HepG2 (cell line): ENCODE measurements around the gene PRRT2. TPM values are rescaled to one million over a fixed set of nuclear protein-coding genes. Genes with fewer than 3 reads are reported as not detected.

Source experiments
- CENPX ChIP-seq: sonication (generic); formaldehyde crosslinking; IDR thresholded peaks from 2 replicates; pipeline ENCODE4 v1.9.0; 2021; ENCODE audit warnings: mild to moderate bottlenecking, missing genetic modification reagents, moderate library complexity
- CHCHD3 ChIP-seq: sonication (generic); formaldehyde crosslinking; IDR thresholded peaks from 2 replicates; pipeline ENCODE4 v1.8.0; 2022; ENCODE audit warnings: mild to moderate bottlenecking, missing genetic modification reagents, moderate library complexity
- FOSL1 ChIP-seq: sonication (generic); formaldehyde crosslinking; IDR thresholded peaks from 2 replicates; pipeline ENCODE4 v1.9.0; 2021; ENCODE audit warnings: missing genetic modification reagents, borderline replicate concordance
- GABPA ChIP-seq, 2 experiments: IDR thresholded peaks; 2 replicates each; pipeline ENCODE4 v1.6.1; 2011 to 2016; ENCODE audit warnings: low read depth in 2 of 2, low read length in 1 of 2, missing biosample characterization in 1 of 2, missing genetic modification characterization in 1 of 2
- HDAC2 ChIP-seq: sonication (generic); formaldehyde crosslinking; IDR thresholded peaks from 2 replicates; pipeline ENCODE4 v1.4.0; 2020; ENCODE audit warnings: missing genetic modification reagents
- KDM5A ChIP-seq: fragments of 200-600 bp; sonication (generic); IDR thresholded peaks from 2 replicates; pipeline ENCODE4 v1.7.0; 2018; ENCODE audit warnings: antibody characterized with exemption, mild to moderate bottlenecking, low read length, borderline replicate concordance
- PHF21A ChIP-seq: sonication (generic); formaldehyde crosslinking; IDR thresholded peaks from 2 replicates; pipeline ENCODE4 v1.5.0; 2020; ENCODE audit warnings: mild to moderate bottlenecking, missing genetic modification reagents
- RBM22 ChIP-seq: fragments of 200-400 bp; formaldehyde crosslinking; optimal IDR thresholded peaks from 2 replicates; pipeline ENCODE3; 2017; ENCODE audit warnings: mild to moderate bottlenecking, low read length, moderate library complexity
- REPIN1 ChIP-seq: sonication (generic); formaldehyde crosslinking; IDR thresholded peaks from 2 replicates; pipeline ENCODE4 v1.8.0; 2022; ENCODE audit warnings: missing genetic modification reagents, low read depth, mild to moderate bottlenecking, borderline replicate concordance
- SMARCE1 ChIP-seq: fragments of 450-650 bp; IDR thresholded peaks from 2 replicates; pipeline ENCODE4 v1.6.1; 2017; ENCODE audit warnings: borderline replicate concordance
- SPEN ChIP-seq: sonication (generic); formaldehyde crosslinking; IDR thresholded peaks from 2 replicates; pipeline ENCODE4 v1.5.1; 2020; ENCODE audit warnings: low read depth, mild to moderate bottlenecking, missing genetic modification reagents
- SYNCRIP ChIP-seq: fragments of 200-400 bp; formaldehyde crosslinking; IDR thresholded peaks from 2 replicates; pipeline ENCODE4 v1.6.1; 2018; ENCODE audit warnings: mild to moderate bottlenecking, low read depth, low read length; ENCODE audit not compliant: insufficient read depth
- TBX2 ChIP-seq: sonication (generic); formaldehyde crosslinking; IDR thresholded peaks from 2 replicates; pipeline ENCODE4 v1.5.0; 2020; ENCODE audit warnings: missing genetic modification reagents, mild to moderate bottlenecking, borderline replicate concordance
- ZFP41 ChIP-seq: sonication (generic); formaldehyde crosslinking; IDR thresholded peaks from 2 replicates; pipeline ENCODE4 v1.4.0; 2020; ENCODE audit warnings: mild to moderate bottlenecking, missing genetic modification reagents, borderline replicate concordance
- ZNF569 ChIP-seq: sonication (generic); formaldehyde crosslinking; IDR thresholded peaks from 2 replicates; pipeline ENCODE4 v1.5.0; 2020; ENCODE audit warnings: mild to moderate bottlenecking, missing genetic modification reagents, moderate library complexity, borderline replicate concordance
- ZSCAN9 ChIP-seq: IDR thresholded peaks from 2 replicates; pipeline ENCODE4 v1.6.1; 2016; ENCODE audit warnings: borderline replicate concordance
- polyA plus RNA-seq, 8 experiments: library from polyadenylated mRNA; depleted of rRNA in 3 of 8; stranded (reverse) in 7 of 8; unstranded in 1 of 8; fragments of >200 nt; fragmentation: Illumina TruSeq in 4 of 8; extraction: Trizol in 4 of 8; gene quantifications; 2 replicates each; pipeline versions ENCODE4 v1.2.1 to v1.2.3, GENCODE V29; 2011 to 2016; ENCODE audit warnings: low read depth in 4 of 8, missing spikeins in 1 of 8, mixed read lengths in 1 of 8; ENCODE audit not compliant: insufficient read depth in 1 of 8
- total RNA-seq, 5 experiments: library from RNA; depleted of rRNA; stranded (reverse); fragments of >200 nt; fragmentation: Illumina TruSeq; extraction: Trizol; gene quantifications; 2 replicates each; pipeline ENCODE4 v1.2.3, GENCODE V29; 2016; ENCODE audit warnings: low read depth in 1 of 5
- TF ChIP-seq, protein P1 (sequence below): fragments of 450-650 bp; IDR thresholded peaks from 2 replicates; pipeline ENCODE4 v1.6.1; 2016
- TF ChIP-seq, protein P2 (sequence below): sonication (generic); formaldehyde crosslinking; IDR thresholded peaks from 2 replicates; pipeline ENCODE4 v1.8.1; 2023; ENCODE audit warnings: mild to moderate bottlenecking, missing genetic modification reagents, borderline replicate concordance
- TF ChIP-seq, protein P3 (sequence below): sonication (generic); formaldehyde crosslinking; conservative IDR thresholded peaks from 2 replicates; pipeline ENCODE4 v1.4.0; 2020; ENCODE audit warnings: mild to moderate bottlenecking, missing genetic modification reagents, moderate library complexity
- TF ChIP-seq, protein P4 (sequence below): sonication (generic); formaldehyde crosslinking; IDR thresholded peaks from 2 replicates; pipeline ENCODE4 v1.4.0; 2020; ENCODE audit warnings: mild to moderate bottlenecking, missing genetic modification reagents
- TF ChIP-seq, protein P5 (sequence below): sonication (generic); formaldehyde crosslinking; IDR thresholded peaks from 2 replicates; pipeline ENCODE4 v1.8.0; 2022; ENCODE audit warnings: missing genetic modification reagents, mild to moderate bottlenecking, moderate library complexity, borderline replicate concordance

The PRRT2 gene
- total and polyA plus RNA-seq, 2 of the 13 experiments (the other 11 are each of a cell fraction or from before 2014, with no cell fraction given): 0.51 to 1.1 TPM

DNA sequence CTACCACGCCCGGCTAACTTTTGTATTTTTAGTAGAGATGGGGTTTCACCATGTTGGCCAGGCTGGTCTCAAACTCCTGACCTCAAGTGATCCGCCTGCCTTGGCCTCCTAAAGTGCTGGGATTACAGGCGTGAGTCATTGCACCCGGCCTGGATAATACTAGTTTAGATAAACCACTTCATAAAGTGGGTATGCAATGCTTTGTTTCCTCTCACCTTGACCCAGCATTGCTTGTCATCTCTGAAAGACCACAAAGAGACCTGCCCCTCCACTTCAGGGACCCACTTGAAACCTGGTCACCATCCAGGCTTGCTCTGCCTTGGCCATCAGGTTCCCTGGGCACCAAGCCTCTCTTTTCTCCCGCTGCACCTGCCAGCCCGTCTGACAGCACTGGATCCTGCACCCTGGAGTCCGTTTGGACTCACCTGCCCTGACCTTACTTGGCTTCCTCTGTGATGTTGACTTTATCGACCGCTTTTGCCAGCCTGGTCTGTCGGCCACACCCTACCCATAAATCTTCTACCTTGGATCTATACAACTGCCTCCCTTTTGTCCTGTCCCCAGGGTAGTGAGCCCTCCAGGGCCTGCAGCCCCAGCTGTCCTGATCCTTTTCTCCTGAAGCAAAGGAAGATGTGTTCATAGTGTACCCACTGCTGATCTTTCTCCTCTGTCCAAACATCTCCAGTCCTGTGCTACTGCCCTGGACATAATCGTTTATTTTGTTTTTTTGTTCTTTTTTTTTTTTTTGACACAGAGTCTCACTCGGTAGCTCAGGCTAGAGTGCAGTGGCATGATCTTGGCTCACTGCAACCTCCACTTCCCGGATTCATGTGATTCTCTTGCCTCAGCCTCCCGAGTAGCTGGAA lies 46.6 kb upstream of the PRRT2 start (continued):
- TF ChIP-seq REPIN1 (CRISPR knock-in tag) (peak; percentile 92), SPEN (CRISPR knock-in tag) (peak; percentile 80; the same call in 1 of the 2 replicates), ZFP41 (CRISPR knock-in tag) (no peak; the same call in 1 of the 2 replicates), ZSCAN9 (CRISPR knock-in tag) (0 out of 2 replicates have a peak, but pooled peaks have one; percentile 48), SMARCE1 (peak; percentile 40; the same call in 1 of the 2 replicates), CHCHD3 (CRISPR knock-in tag) (no peak), FOSL1 (no peak), GABPA (IDR thresholded peaks at IDR 0.05; ENCODE audit: low read depth, low read length) (no peak), GABPA (CRISPR knock-in tag; IDR thresholded peaks at IDR 0.05; ENCODE audit: low read depth) (peak; percentile 58), PHF21A (CRISPR knock-in tag) (peak; percentile 97), CENPX (no peak), TBX2 (CRISPR knock-in tag) (peak; percentile 96), KDM5A (no peak), RBM22 (no peak), ZNF569 (0 out of 2 replicates have a peak, but pooled peaks have one; percentile 62), HDAC2 (peak; percentile 99), SYNCRIP (no peak)
- TF ChIP-seq, protein P1, sequence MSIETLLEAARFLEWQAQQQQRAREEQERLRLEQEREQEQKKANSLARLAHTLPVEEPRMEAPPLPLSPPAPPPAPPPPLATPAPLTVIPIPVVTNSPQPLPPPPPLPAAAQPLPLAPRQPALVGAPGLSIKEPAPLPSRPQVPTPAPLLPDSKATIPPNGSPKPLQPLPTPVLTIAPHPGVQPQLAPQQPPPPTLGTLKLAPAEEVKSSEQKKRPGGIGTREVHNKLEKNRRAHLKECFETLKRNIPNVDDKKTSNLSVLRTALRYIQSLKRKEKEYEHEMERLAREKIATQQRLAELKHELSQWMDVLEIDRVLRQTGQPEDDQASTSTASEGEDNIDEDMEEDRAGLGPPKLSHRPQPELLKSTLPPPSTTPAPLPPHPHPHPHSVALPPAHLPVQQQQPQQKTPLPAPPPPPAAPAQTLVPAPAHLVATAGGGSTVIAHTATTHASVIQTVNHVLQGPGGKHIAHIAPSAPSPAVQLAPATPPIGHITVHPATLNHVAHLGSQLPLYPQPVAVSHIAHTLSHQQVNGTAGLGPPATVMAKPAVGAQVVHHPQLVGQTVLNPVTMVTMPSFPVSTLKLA: no peak
- TF ChIP-seq, protein P2, sequence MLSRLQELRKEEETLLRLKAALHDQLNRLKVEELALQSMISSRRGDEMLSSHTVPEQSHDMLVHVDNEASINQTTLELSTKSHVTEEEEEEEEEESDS (CRISPR knock-in tag): no peak
- TF ChIP-seq, protein P3, sequence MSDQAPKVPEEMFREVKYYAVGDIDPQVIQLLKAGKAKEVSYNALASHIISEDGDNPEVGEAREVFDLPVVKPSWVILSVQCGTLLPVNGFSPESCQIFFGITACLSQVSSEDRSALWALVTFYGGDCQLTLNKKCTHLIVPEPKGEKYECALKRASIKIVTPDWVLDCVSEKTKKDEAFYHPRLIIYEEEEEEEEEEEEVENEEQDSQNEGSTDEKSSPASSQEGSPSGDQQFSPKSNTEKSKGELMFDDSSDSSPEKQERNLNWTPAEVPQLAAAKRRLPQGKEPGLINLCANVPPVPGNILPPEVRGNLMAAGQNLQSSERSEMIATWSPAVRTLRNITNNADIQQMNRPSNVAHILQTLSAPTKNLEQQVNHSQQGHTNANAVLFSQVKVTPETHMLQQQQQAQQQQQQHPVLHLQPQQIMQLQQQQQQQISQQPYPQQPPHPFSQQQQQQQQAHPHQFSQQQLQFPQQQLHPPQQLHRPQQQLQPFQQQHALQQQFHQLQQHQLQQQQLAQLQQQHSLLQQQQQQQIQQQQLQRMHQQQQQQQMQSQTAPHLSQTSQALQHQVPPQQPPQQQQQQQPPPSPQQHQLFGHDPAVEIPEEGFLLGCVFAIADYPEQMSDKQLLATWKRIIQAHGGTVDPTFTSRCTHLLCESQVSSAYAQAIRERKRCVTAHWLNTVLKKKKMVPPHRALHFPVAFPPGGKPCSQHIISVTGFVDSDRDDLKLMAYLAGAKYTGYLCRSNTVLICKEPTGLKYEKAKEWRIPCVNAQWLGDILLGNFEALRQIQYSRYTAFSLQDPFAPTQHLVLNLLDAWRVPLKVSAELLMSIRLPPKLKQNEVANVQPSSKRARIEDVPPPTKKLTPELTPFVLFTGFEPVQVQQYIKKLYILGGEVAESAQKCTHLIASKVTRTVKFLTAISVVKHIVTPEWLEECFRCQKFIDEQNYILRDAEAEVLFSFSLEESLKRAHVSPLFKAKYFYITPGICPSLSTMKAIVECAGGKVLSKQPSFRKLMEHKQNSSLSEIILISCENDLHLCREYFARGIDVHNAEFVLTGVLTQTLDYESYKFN (CRISPR knock-in tag): peak; percentile 99
- TF ChIP-seq, protein P4, sequence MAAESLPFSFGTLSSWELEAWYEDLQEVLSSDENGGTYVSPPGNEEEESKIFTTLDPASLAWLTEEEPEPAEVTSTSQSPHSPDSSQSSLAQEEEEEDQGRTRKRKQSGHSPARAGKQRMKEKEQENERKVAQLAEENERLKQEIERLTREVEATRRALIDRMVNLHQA: no peak
- TF ChIP-seq, protein P5, sequence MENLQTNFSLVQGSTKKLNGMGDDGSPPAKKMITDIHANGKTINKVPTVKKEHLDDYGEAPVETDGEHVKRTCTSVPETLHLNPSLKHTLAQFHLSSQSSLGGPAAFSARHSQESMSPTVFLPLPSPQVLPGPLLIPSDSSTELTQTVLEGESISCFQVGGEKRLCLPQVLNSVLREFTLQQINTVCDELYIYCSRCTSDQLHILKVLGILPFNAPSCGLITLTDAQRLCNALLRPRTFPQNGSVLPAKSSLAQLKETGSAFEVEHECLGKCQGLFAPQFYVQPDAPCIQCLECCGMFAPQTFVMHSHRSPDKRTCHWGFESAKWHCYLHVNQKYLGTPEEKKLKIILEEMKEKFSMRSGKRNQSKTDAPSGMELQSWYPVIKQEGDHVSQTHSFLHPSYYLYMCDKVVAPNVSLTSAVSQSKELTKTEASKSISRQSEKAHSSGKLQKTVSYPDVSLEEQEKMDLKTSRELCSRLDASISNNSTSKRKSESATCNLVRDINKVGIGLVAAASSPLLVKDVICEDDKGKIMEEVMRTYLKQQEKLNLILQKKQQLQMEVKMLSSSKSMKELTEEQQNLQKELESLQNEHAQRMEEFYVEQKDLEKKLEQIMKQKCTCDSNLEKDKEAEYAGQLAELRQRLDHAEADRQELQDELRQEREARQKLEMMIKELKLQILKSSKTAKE: peak; percentile 94
